Neural cell (in vitro differentiated cells): ENCODE measurements around the gene PIAS4. TPM values are rescaled to one million over a fixed set of nuclear protein-coding genes. Genes with fewer than 3 reads are reported as not detected.
A peak's percentile ranks its signal among the peaks of the same experiment; 100 is the strongest.

ENCODE experiments used
- H2AFZ ChIP-seq: fragments of 200-600, 300-800 bp; sonication (generic), shearing (Covaris generic); 2 replicates; pipeline ENCODE4 v1.6.0; 2014; ENCODE audit warnings: low read depth, mild to moderate bottlenecking, antibody characterized with exemption, low read length, moderate library complexity
- H3F3A ChIP-seq: fragments of 200-600 bp; shearing (Covaris generic); 2 replicates; pipeline ENCODE4 v1.6.1; 2016; ENCODE audit warnings: mild to moderate bottlenecking, moderate library complexity, mixed read lengths, antibody characterized with exemption, low read length; ENCODE audit not compliant: insufficient read depth, poor library complexity, severe bottlenecking
- H3K27ac ChIP-seq: fragments of 200-600, 300-800 bp; sonication (generic), shearing (Covaris generic); 2 replicates; pipeline ENCODE4 v1.5.1; 2014; ENCODE audit warnings: mild to moderate bottlenecking, low read length, moderate library complexity
- H3K27me3 ChIP-seq: fragments of 300-800, 200-600 bp; sonication (generic), shearing (Covaris generic); 2 replicates; pipeline ENCODE4 v1.6.0; 2014; ENCODE audit warnings: mild to moderate bottlenecking, low read depth, low read length, moderate library complexity; ENCODE audit not compliant: insufficient read depth
- H3K36me3 ChIP-seq: fragments of 300-800, 200-600 bp; sonication (generic), shearing (Covaris generic); 2 replicates; pipeline ENCODE4 v1.5.1; 2014; ENCODE audit warnings: mild to moderate bottlenecking, antibody characterized with exemption, low read length, moderate library complexity; ENCODE audit not compliant: insufficient read depth
- H3K4me2 ChIP-seq: fragments of 300-800, 200-600 bp; sonication (generic), shearing (Covaris generic); 2 replicates; pipeline ENCODE4 v1.6.0; 2014; ENCODE audit warnings: mild to moderate bottlenecking, low read length
- H3K4me3 ChIP-seq: fragments of 300-800, 200-600 bp; sonication (generic), shearing (Covaris generic); 2 replicates; pipeline ENCODE4 v1.5.1; 2014; ENCODE audit warnings: mild to moderate bottlenecking, low read length, moderate library complexity
- H3K79me2 ChIP-seq: fragments of 200-600 bp; shearing (Covaris generic); replicated peaks from 2 replicates; pipeline ENCODE4 v1.6.0; 2014; ENCODE audit warnings: mild to moderate bottlenecking, low read length, moderate library complexity; ENCODE audit not compliant: insufficient read depth
- H3K9ac ChIP-seq: fragments of 300-800, 200-600 bp; sonication (generic), shearing (Covaris generic); 2 replicates; pipeline ENCODE4 v1.6.1; 2016; ENCODE audit warnings: mild to moderate bottlenecking, low read length, mixed read lengths
- H3K9me2 ChIP-seq: fragments of 200-600 bp; shearing (Covaris generic); 2 replicates; pipeline ENCODE4 v1.6.1; 2016; ENCODE audit warnings: mild to moderate bottlenecking, low read length, mixed read lengths; ENCODE audit not compliant: insufficient read depth
- H3K9me3 ChIP-seq: fragments of 200-600, 300-800 bp; sonication (generic), shearing (Covaris generic); 2 replicates; pipeline ENCODE4 v1.6.1; 2016; ENCODE audit warnings: mild to moderate bottlenecking, mixed run types, low read length, moderate library complexity, mixed read lengths
- H4K20me1 ChIP-seq: fragments of 200-600 bp; shearing (Covaris generic); 2 replicates; pipeline ENCODE4 v1.6.1; 2016; ENCODE audit warnings: mild to moderate bottlenecking, mixed run types; ENCODE audit not compliant: insufficient read depth
- EP300 ChIP-seq: fragments of 450-650 bp; conservative IDR thresholded peaks from 2 replicates; pipeline ENCODE4 v1.6.1; 2014; ENCODE audit warnings: antibody characterized with exemption, mild to moderate bottlenecking, moderate library complexity; ENCODE audit not compliant: poor library complexity, severe bottlenecking
- EZH2 ChIP-seq: fragments of 200-600, 300-800 bp; shearing (Covaris generic), sonication (generic); IDR thresholded peaks from 2 replicates; pipeline ENCODE4 v1.6.1; 2014; ENCODE audit warnings: antibody characterized with exemption, low read length, borderline replicate concordance, mild to moderate bottlenecking; ENCODE audit not compliant: insufficient read depth, poor library complexity, severe bottlenecking
- MXI1 ChIP-seq: fragments of 450-650 bp; conservative IDR thresholded peaks from 2 replicates; pipeline ENCODE4 v1.6.1; 2014; ENCODE audit warnings: antibody characterized with exemption, mild to moderate bottlenecking; ENCODE audit not compliant: poor library complexity, severe bottlenecking
- POLR2AphosphoS5 ChIP-seq: IDR thresholded peaks from 2 replicates; pipeline ENCODE4 v1.6.1; 2012
- RAD21 ChIP-seq: fragments of 450-650 bp; conservative IDR thresholded peaks from 2 replicates; pipeline ENCODE4 v1.6.1; 2014; ENCODE audit warnings: antibody characterized with exemption, mild to moderate bottlenecking, moderate library complexity
- SMC3 ChIP-seq: fragments of 450-650 bp; conservative IDR thresholded peaks from 2 replicates; pipeline ENCODE4 v1.6.1; 2014; ENCODE audit warnings: antibody characterized with exemption, mild to moderate bottlenecking, moderate library complexity; ENCODE audit not compliant: poor library complexity
- TAF1 ChIP-seq: IDR thresholded peaks from 2 replicates; pipeline ENCODE4 v1.6.1; 2012; ENCODE audit warnings: low read depth
- polyA plus RNA-seq: library from polyadenylated mRNA; depleted of rRNA; stranded (reverse); fragments of >200 nt; gene quantifications from 2 replicates; pipeline ENCODE4 v1.2.3, GENCODE V29; 2014
- TF ChIP-seq, protein P1 (sequence below): fragments of 450-650 bp; IDR thresholded peaks from 2 replicates; pipeline ENCODE4 v1.5.1; 2014; ENCODE audit warnings: antibody characterized with exemption, mild to moderate bottlenecking, moderate library complexity; ENCODE audit not compliant: poor library complexity, severe bottlenecking
- TF ChIP-seq, protein P2 (sequence below): IDR thresholded peaks from 2 replicates; pipeline ENCODE4 v1.6.1; 2012; ENCODE audit warnings: borderline replicate concordance

Gene PIAS4
- polyA plus RNA-seq, 1 donor from 2014 or later = 22.3 TPM

GRCh38 chr19:4065430-4066175 lies 58.1 kb downstream of the PIAS4 start:
- H3F3A ChIP-seq = no peaks in the 10 kb centered on the region
- no peaks in the 10 kb centered on the region for H3K9me3 ChIP-seq
- H3K4me2 ChIP-seq = no peak overlapping the region
- H3K4me3 ChIP-seq = peak overlapping the region; percentile 85
- H3K9ac ChIP-seq = peak overlapping the region; percentile 51
- H2AFZ ChIP-seq = no peak overlapping the region
- H3K27me3 ChIP-seq = peaks cover 22% of the 10 kb centered on the region
- H4K20me1 ChIP-seq = peaks cover 5% of the 10 kb centered on the region
- H3K79me2 ChIP-seq = peaks cover 3% of the 10 kb centered on the region
- TF ChIP-seq EP300 = no peak
- H3K9me2 ChIP-seq = no peaks in the 10 kb centered on the region
- H3K36me3 ChIP-seq = no peaks in the 10 kb centered on the region
- H3K27ac ChIP-seq = no peak overlapping the region

DNA sequence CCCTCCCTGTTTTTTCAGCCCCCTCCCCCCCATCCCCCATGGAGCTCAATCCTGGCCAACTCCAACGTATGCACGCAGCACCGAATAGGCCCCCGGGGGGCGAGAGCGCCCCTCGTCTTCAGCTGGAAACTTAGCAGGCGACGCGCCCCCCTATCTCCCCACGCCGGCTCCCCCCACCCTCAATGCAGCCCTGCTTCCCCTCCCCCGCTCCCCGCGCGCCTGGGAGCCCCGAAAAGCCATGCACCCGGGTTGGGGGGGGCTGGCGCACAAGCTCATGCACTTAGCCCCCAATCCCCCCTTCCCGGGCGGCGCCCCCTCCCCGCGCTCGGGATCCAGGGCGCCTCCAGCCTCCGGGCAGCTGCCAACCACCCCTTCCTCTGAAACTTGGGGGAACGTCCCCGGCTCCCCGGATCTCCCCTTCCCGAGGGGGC lies 58.7 kb downstream of the PIAS4 start:
- peak overlapping the region; percentile 49 for H3K27ac ChIP-seq
- H3K9ac ChIP-seq = peak overlapping the region; percentile 85
- no peaks in the 10 kb centered on the region for H3K36me3 ChIP-seq
- H3K9me2 ChIP-seq = no peaks in the 10 kb centered on the region
- H3K4me3 ChIP-seq = peak overlapping the region; percentile 85
- no peaks in the 10 kb centered on the region for H3F3A ChIP-seq
- H3K4me2 ChIP-seq = no peak overlapping the region
- peaks cover 22% of the 10 kb centered on the region for H3K27me3 ChIP-seq
- peaks cover 3% of the 10 kb centered on the region for H3K79me2 ChIP-seq
- peaks cover 5% of the 10 kb centered on the region for H4K20me1 ChIP-seq
- H2AFZ ChIP-seq = no peak overlapping the region
- TF ChIP-seq EZH2 = no peak
- TF ChIP-seq, protein P1, sequence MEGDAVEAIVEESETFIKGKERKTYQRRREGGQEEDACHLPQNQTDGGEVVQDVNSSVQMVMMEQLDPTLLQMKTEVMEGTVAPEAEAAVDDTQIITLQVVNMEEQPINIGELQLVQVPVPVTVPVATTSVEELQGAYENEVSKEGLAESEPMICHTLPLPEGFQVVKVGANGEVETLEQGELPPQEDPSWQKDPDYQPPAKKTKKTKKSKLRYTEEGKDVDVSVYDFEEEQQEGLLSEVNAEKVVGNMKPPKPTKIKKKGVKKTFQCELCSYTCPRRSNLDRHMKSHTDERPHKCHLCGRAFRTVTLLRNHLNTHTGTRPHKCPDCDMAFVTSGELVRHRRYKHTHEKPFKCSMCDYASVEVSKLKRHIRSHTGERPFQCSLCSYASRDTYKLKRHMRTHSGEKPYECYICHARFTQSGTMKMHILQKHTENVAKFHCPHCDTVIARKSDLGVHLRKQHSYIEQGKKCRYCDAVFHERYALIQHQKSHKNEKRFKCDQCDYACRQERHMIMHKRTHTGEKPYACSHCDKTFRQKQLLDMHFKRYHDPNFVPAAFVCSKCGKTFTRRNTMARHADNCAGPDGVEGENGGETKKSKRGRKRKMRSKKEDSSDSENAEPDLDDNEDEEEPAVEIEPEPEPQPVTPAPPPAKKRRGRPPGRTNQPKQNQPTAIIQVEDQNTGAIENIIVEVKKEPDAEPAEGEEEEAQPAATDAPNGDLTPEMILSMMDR = no peak
- TF ChIP-seq RAD21 = no peak
- peak; percentile 2 for TF ChIP-seq POLR2AphosphoS5
- TF ChIP-seq MXI1 = no peak
- no peaks in the 10 kb centered on the region for H3K9me3 ChIP-seq

DNA sequence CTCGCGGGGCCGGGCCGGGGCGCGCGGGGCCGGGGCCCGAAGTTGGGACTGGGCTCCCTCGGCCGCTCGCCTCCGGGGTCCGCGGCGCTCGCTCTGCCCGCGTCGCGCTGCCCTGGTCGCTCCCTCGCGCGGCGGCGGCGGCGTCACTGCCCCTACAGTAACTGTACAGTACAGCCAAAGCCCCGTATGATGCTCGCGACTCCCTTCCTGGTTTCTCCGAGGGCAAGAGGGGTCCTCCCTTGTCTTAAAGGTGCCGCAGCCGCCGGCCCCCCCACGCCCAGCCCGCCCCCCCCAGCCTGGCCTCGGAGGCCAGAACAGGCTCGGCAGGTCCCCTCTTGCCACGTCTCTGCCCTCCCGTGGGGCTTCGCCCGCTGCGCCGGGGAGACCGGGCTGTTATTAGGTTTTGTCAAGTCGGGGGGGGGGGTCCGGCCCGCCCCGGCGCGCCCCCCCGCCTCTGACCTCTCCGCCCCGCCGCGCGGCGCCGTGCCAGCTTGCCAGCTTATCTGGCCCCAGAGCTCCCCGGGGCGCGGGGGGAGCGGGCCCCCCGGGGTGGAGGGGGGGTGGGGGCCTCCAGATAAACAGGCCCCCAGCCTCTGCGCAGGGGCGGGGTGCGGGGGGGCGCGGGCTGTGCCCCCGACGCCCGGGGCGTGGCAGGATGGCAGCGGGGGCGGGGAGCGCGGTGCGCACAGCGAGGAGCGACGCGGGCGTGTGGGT lies 59.3 kb downstream of the PIAS4 start, which contains the start of gene ZBTB7A:
TSS of gene ZBTB7A (minus strand) at position 218 of the 714 bp plus-strand sequence. CDS start 11,667 bp downstream, outside the sequence.
- H3K4me3 ChIP-seq = peak within 1 kb of the TSS; percentile 85
- H3K79me2 ChIP-seq = peaks cover 3% of the 10 kb centered on the region
- H3K4me2 ChIP-seq = no peak within 1 kb of the TSS
- peak within 1 kb of the TSS; percentile 49 for H3K27ac ChIP-seq
- no peaks in the 10 kb centered on the region for H3K9me2 ChIP-seq
- no peaks in the 10 kb centered on the region for H3F3A ChIP-seq
- TF ChIP-seq TAF1 (no peak), SMC3 (no peak), EP300 (no peak), EZH2 (no peak), MXI1 (peak; percentile 15), RAD21 (no peak), POLR2AphosphoS5 (peak; percentile 38)
- TF ChIP-seq, protein P2, sequence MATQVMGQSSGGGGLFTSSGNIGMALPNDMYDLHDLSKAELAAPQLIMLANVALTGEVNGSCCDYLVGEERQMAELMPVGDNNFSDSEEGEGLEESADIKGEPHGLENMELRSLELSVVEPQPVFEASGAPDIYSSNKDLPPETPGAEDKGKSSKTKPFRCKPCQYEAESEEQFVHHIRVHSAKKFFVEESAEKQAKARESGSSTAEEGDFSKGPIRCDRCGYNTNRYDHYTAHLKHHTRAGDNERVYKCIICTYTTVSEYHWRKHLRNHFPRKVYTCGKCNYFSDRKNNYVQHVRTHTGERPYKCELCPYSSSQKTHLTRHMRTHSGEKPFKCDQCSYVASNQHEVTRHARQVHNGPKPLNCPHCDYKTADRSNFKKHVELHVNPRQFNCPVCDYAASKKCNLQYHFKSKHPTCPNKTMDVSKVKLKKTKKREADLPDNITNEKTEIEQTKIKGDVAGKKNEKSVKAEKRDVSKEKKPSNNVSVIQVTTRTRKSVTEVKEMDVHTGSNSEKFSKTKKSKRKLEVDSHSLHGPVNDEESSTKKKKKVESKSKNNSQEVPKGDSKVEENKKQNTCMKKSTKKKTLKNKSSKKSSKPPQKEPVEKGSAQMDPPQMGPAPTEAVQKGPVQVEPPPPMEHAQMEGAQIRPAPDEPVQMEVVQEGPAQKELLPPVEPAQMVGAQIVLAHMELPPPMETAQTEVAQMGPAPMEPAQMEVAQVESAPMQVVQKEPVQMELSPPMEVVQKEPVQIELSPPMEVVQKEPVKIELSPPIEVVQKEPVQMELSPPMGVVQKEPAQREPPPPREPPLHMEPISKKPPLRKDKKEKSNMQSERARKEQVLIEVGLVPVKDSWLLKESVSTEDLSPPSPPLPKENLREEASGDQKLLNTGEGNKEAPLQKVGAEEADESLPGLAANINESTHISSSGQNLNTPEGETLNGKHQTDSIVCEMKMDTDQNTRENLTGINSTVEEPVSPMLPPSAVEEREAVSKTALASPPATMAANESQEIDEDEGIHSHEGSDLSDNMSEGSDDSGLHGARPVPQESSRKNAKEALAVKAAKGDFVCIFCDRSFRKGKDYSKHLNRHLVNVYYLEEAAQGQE = no peak
- TF ChIP-seq, protein P1 = no peak
- peaks cover 22% of the 10 kb centered on the region for H3K27me3 ChIP-seq
- H2AFZ ChIP-seq = no peak within 1 kb of the TSS
- H3K9ac ChIP-seq = peak within 1 kb of the TSS; percentile 85
- no peaks in the 10 kb centered on the region for H3K9me3 ChIP-seq
- H4K20me1 ChIP-seq = peaks cover 5% of the 10 kb centered on the region
- H3K36me3 ChIP-seq = no peaks in the 10 kb centered on the region
